Neural cell (in vitro differentiated cells): ENCODE data around the gene EYA2. TPM values are rescaled to one million over a fixed set of nuclear protein-coding genes. Genes with fewer than 3 reads are reported as not detected.

Experiments
- H2AFZ ChIP-seq: fragments of 200-600, 300-800 bp; sonication (generic), shearing (Covaris generic); 2 replicates; pipeline ENCODE4 v1.6.0; 2014; ENCODE audit warnings: low read depth, mild to moderate bottlenecking, antibody characterized with exemption, low read length, moderate library complexity
- H3F3A ChIP-seq: fragments of 200-600 bp; shearing (Covaris generic); 2 replicates; pipeline ENCODE4 v1.6.1; 2016; ENCODE audit warnings: mild to moderate bottlenecking, moderate library complexity, mixed read lengths, antibody characterized with exemption, low read length; ENCODE audit not compliant: insufficient read depth, poor library complexity, severe bottlenecking
- H3K27ac ChIP-seq: fragments of 200-600, 300-800 bp; sonication (generic), shearing (Covaris generic); 2 replicates; pipeline ENCODE4 v1.5.1; 2014; ENCODE audit warnings: mild to moderate bottlenecking, low read length, moderate library complexity
- H3K27me3 ChIP-seq: fragments of 300-800, 200-600 bp; sonication (generic), shearing (Covaris generic); 2 replicates; pipeline ENCODE4 v1.6.0; 2014; ENCODE audit warnings: mild to moderate bottlenecking, low read depth, low read length, moderate library complexity; ENCODE audit not compliant: insufficient read depth
- H3K36me3 ChIP-seq: fragments of 300-800, 200-600 bp; sonication (generic), shearing (Covaris generic); 2 replicates; pipeline ENCODE4 v1.5.1; 2014; ENCODE audit warnings: mild to moderate bottlenecking, antibody characterized with exemption, low read length, moderate library complexity; ENCODE audit not compliant: insufficient read depth
- H3K4me2 ChIP-seq: fragments of 300-800, 200-600 bp; sonication (generic), shearing (Covaris generic); 2 replicates; pipeline ENCODE4 v1.6.0; 2014; ENCODE audit warnings: mild to moderate bottlenecking, low read length
- H3K4me3 ChIP-seq: fragments of 300-800, 200-600 bp; sonication (generic), shearing (Covaris generic); 2 replicates; pipeline ENCODE4 v1.5.1; 2014; ENCODE audit warnings: mild to moderate bottlenecking, low read length, moderate library complexity
- H3K79me2 ChIP-seq: fragments of 200-600 bp; shearing (Covaris generic); replicated peaks from 2 replicates; pipeline ENCODE4 v1.6.0; 2014; ENCODE audit warnings: mild to moderate bottlenecking, low read length, moderate library complexity; ENCODE audit not compliant: insufficient read depth
- H3K9ac ChIP-seq: fragments of 300-800, 200-600 bp; sonication (generic), shearing (Covaris generic); 2 replicates; pipeline ENCODE4 v1.6.1; 2016; ENCODE audit warnings: mild to moderate bottlenecking, low read length, mixed read lengths
- H3K9me2 ChIP-seq: fragments of 200-600 bp; shearing (Covaris generic); 2 replicates; pipeline ENCODE4 v1.6.1; 2016; ENCODE audit warnings: mild to moderate bottlenecking, low read length, mixed read lengths; ENCODE audit not compliant: insufficient read depth
- H3K9me3 ChIP-seq: fragments of 200-600, 300-800 bp; sonication (generic), shearing (Covaris generic); 2 replicates; pipeline ENCODE4 v1.6.1; 2016; ENCODE audit warnings: mild to moderate bottlenecking, mixed run types, low read length, moderate library complexity, mixed read lengths
- H4K20me1 ChIP-seq: fragments of 200-600 bp; shearing (Covaris generic); 2 replicates; pipeline ENCODE4 v1.6.1; 2016; ENCODE audit warnings: mild to moderate bottlenecking, mixed run types; ENCODE audit not compliant: insufficient read depth
- EP300 ChIP-seq: fragments of 450-650 bp; conservative IDR thresholded peaks from 2 replicates; pipeline ENCODE4 v1.6.1; 2014; ENCODE audit warnings: antibody characterized with exemption, mild to moderate bottlenecking, moderate library complexity; ENCODE audit not compliant: poor library complexity, severe bottlenecking
- EZH2 ChIP-seq: fragments of 200-600, 300-800 bp; shearing (Covaris generic), sonication (generic); IDR thresholded peaks from 2 replicates; pipeline ENCODE4 v1.6.1; 2014; ENCODE audit warnings: antibody characterized with exemption, low read length, borderline replicate concordance, mild to moderate bottlenecking; ENCODE audit not compliant: insufficient read depth, poor library complexity, severe bottlenecking
- MXI1 ChIP-seq: fragments of 450-650 bp; conservative IDR thresholded peaks from 2 replicates; pipeline ENCODE4 v1.6.1; 2014; ENCODE audit warnings: antibody characterized with exemption, mild to moderate bottlenecking; ENCODE audit not compliant: poor library complexity, severe bottlenecking
- POLR2AphosphoS5 ChIP-seq: IDR thresholded peaks from 2 replicates; pipeline ENCODE4 v1.6.1; 2012
- RAD21 ChIP-seq: fragments of 450-650 bp; conservative IDR thresholded peaks from 2 replicates; pipeline ENCODE4 v1.6.1; 2014; ENCODE audit warnings: antibody characterized with exemption, mild to moderate bottlenecking, moderate library complexity
- SMC3 ChIP-seq: fragments of 450-650 bp; conservative IDR thresholded peaks from 2 replicates; pipeline ENCODE4 v1.6.1; 2014; ENCODE audit warnings: antibody characterized with exemption, mild to moderate bottlenecking, moderate library complexity; ENCODE audit not compliant: poor library complexity
- TAF1 ChIP-seq: IDR thresholded peaks from 2 replicates; pipeline ENCODE4 v1.6.1; 2012; ENCODE audit warnings: low read depth
- polyA plus RNA-seq: library from polyadenylated mRNA; depleted of rRNA; stranded (reverse); fragments of >200 nt; gene quantifications from 2 replicates; pipeline ENCODE4 v1.2.3, GENCODE V29; 2014
- TF ChIP-seq, protein P1 (sequence below): IDR thresholded peaks from 2 replicates; pipeline ENCODE4 v1.6.1; 2012; ENCODE audit warnings: borderline replicate concordance
- TF ChIP-seq, protein P2 (sequence below): fragments of 450-650 bp; IDR thresholded peaks from 2 replicates; pipeline ENCODE4 v1.5.1; 2014; ENCODE audit warnings: antibody characterized with exemption, mild to moderate bottlenecking, moderate library complexity; ENCODE audit not compliant: poor library complexity, severe bottlenecking

The EYA2 gene
- polyA plus RNA-seq, 1 donor from 2014 or later, result 0.88 TPM

DNA sequence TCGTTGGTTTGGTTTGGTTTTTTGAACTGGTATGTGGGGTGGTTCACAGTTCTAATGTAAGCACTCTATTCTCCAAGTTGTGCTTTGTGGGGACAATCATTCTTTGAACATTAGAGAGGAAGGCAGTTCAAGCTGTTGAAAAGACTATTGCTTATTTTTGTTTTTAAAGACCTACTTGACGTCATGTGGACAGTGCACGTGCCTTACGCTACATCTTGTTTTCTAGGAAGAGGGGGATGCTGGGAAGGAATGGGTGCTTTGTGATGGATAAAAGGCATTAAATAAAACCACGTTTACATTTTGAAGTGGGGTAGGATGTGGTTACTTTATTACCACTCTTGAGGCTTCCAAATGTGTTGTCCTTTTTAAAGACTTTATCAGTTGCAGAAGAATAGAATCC is 293.9 kb downstream of the EYA2 start:
- TF ChIP-seq MXI1, result no peak
- TF ChIP-seq EZH2, result no peak
- no peak for TF ChIP-seq RAD21
- TF ChIP-seq POLR2AphosphoS5, result no peak
- TF ChIP-seq, protein P1, sequence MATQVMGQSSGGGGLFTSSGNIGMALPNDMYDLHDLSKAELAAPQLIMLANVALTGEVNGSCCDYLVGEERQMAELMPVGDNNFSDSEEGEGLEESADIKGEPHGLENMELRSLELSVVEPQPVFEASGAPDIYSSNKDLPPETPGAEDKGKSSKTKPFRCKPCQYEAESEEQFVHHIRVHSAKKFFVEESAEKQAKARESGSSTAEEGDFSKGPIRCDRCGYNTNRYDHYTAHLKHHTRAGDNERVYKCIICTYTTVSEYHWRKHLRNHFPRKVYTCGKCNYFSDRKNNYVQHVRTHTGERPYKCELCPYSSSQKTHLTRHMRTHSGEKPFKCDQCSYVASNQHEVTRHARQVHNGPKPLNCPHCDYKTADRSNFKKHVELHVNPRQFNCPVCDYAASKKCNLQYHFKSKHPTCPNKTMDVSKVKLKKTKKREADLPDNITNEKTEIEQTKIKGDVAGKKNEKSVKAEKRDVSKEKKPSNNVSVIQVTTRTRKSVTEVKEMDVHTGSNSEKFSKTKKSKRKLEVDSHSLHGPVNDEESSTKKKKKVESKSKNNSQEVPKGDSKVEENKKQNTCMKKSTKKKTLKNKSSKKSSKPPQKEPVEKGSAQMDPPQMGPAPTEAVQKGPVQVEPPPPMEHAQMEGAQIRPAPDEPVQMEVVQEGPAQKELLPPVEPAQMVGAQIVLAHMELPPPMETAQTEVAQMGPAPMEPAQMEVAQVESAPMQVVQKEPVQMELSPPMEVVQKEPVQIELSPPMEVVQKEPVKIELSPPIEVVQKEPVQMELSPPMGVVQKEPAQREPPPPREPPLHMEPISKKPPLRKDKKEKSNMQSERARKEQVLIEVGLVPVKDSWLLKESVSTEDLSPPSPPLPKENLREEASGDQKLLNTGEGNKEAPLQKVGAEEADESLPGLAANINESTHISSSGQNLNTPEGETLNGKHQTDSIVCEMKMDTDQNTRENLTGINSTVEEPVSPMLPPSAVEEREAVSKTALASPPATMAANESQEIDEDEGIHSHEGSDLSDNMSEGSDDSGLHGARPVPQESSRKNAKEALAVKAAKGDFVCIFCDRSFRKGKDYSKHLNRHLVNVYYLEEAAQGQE, result no peak
- TF ChIP-seq, protein P2, sequence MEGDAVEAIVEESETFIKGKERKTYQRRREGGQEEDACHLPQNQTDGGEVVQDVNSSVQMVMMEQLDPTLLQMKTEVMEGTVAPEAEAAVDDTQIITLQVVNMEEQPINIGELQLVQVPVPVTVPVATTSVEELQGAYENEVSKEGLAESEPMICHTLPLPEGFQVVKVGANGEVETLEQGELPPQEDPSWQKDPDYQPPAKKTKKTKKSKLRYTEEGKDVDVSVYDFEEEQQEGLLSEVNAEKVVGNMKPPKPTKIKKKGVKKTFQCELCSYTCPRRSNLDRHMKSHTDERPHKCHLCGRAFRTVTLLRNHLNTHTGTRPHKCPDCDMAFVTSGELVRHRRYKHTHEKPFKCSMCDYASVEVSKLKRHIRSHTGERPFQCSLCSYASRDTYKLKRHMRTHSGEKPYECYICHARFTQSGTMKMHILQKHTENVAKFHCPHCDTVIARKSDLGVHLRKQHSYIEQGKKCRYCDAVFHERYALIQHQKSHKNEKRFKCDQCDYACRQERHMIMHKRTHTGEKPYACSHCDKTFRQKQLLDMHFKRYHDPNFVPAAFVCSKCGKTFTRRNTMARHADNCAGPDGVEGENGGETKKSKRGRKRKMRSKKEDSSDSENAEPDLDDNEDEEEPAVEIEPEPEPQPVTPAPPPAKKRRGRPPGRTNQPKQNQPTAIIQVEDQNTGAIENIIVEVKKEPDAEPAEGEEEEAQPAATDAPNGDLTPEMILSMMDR, result no peak
- TF ChIP-seq TAF1, result no peak
- no peak for TF ChIP-seq EP300
- TF ChIP-seq SMC3, result no peak
- H3K9ac ChIP-seq, result no peak overlapping the region
- no peak overlapping the region for H3K4me3 ChIP-seq
- no peaks in the 10 kb centered on the region for H3K9me2 ChIP-seq
- no peaks in the 10 kb centered on the region for H3K9me3 ChIP-seq
- H2AFZ ChIP-seq, result no peak overlapping the region
- no peaks in the 10 kb centered on the region for H3K79me2 ChIP-seq
- H3K4me2 ChIP-seq, result no peak overlapping the region
- no peaks in the 10 kb centered on the region for H3K36me3 ChIP-seq
- no peak overlapping the region for H3K27ac ChIP-seq
- H3K27me3 ChIP-seq, result no peaks in the 10 kb centered on the region
- no peaks in the 10 kb centered on the region for H3F3A ChIP-seq
- no peaks in the 10 kb centered on the region for H4K20me1 ChIP-seq

DNA sequence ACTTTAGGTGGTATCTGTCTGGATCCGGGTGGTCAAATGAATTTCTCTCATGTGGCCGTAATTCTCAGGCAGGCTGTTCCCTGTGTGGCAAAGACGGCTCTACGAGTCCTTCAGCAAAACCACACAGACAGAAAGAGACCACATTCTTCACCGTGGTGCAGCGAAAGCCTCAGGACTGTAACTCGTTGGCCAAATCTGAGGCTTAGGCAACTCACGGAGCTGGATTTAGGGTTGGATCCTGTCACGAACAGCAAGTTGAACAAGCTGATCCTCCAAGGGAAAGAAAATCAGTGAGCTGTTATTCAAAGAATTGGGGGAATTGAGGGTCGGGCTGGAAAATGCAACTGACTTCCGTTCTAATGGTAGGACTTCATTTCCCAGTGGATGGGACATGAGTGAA is 294.4 kb downstream of the EYA2 start:
- Histone ChIP-seq H3K36me3 (no peaks in the 10 kb centered on the region), H3K27me3 (no peaks in the 10 kb centered on the region), H3F3A (no peaks in the 10 kb centered on the region), H3K4me3 (no peak overlapping the region), H3K9ac (no peak overlapping the region), H4K20me1 (no peaks in the 10 kb centered on the region), H3K27ac (no peak overlapping the region), H3K79me2 (no peaks in the 10 kb centered on the region), H3K9me2 (no peaks in the 10 kb centered on the region), H2AFZ (no peak overlapping the region), H3K9me3 (no peaks in the 10 kb centered on the region), H3K4me2 (no peak overlapping the region)
- TF ChIP-seq, protein P1, result no peak
- TF ChIP-seq, protein P2, result no peak
- TF ChIP-seq TAF1, result no peak
- no peak for TF ChIP-seq EZH2
- TF ChIP-seq EP300, result no peak
- no peak for TF ChIP-seq MXI1
- no peak for TF ChIP-seq SMC3
- TF ChIP-seq RAD21, result no peak
- no peak for TF ChIP-seq POLR2AphosphoS5
